ENCODE results near the gene TMPO.
"Not testable (repeated sequence)": the region's sequence is repeated elsewhere in the genome, so short reads cannot be mapped to it uniquely, and the experiment has no call there.

Gene TMPO

GRCh38 chr12:98475565-98475908 lies 39.9 kb upstream of the TMPO start:
- no peak for TF ChIP-seq CTCF (IDR thresholded peaks at IDR 0.05; ENCODE audit: low read depth, low read length)

GRCh38 chr12:98478606-98479005 lies 36.8 kb upstream of the TMPO start:
- no peak for DNase-seq (ENCODE audit: extremely low read depth, low read depth)
- TF ChIP-seq CTCF (IDR thresholded peaks at IDR 0.05; ENCODE audit: low read depth, low read length) = no peak

More at GRCh38 chr12:98475565-98475908, 39.9 kb upstream of the TMPO start:
- no peak for DNase-seq (ENCODE audit: extremely low read depth, low read depth)

GRCh38 chr12:98483621-98484503 lies 31.5 kb upstream of the TMPO start:
- DNase-seq (ENCODE audit: extremely low read depth, low read depth) = no peak
- TF ChIP-seq CTCF (IDR thresholded peaks at IDR 0.05; ENCODE audit: low read depth, low read length) = no peak

- no peak for TF ChIP-seq CTCF (IDR thresholded peaks at IDR 0.05; ENCODE audit: low read depth, low read length)
- DNase-seq (ENCODE audit: extremely low read depth, low read depth) = no peak
Measured at GRCh38 chr12:98485792-98486340, 29.5 kb upstream of the TMPO start.

GRCh38 chr12:98488416-98488815 lies 27.0 kb upstream of the TMPO start:
- not testable (repeated sequence) for DNase-seq (ENCODE audit: extremely low read depth, low read depth)

- TF ChIP-seq CTCF (IDR thresholded peaks at IDR 0.05; ENCODE audit: low read depth, low read length) = no peak
- no peak for DNase-seq (ENCODE audit: extremely low read depth, low read depth)
Measured at GRCh38 chr12:98489176-98489575, 26.2 kb upstream of the TMPO start.

GRCh38 chr12:98490501-98491453 lies 24.6 kb upstream of the TMPO start:
- TF ChIP-seq CTCF (IDR thresholded peaks at IDR 0.05; ENCODE audit: low read depth, low read length) = peak; percentile 88
- DNase-seq (ENCODE audit: extremely low read depth, low read depth) = peak; percentile 68
